CD14-positive monocyte (primary cell): Measurements from ENCODE around the gene CD80. TPM values are rescaled to one million over a fixed set of nuclear protein-coding genes. Genes with fewer than 3 reads are reported as not detected.

Experiments
- DNase-seq, 3 donors: peaks; one replicate each; pipeline ENCODE4 v3.0.0-alpha.2; 2011 to 2022
- H2AFZ ChIP-seq: 2 replicates; pipeline ENCODE4 v1.6.0; 2012; ENCODE audit warnings: mild to moderate bottlenecking, low read depth, low read length, inconsistent platforms; ENCODE audit not compliant: insufficient read depth, poor library complexity, severe bottlenecking
- H3K27ac ChIP-seq, 2 donors: 1 replicate in 1 of 2; 2 replicates in 1 of 2; pipeline ENCODE4 v1.5.1; 2012 to 2013; ENCODE audit warnings: low read length in 2 of 2, control low read depth in 1 of 2, inconsistent platforms in 1 of 2, low read depth in 1 of 2, mild to moderate bottlenecking in 1 of 2
- H3K27me3 ChIP-seq, 2 donors: one replicate each; pipeline versions ENCODE4 v1.6.0 to v1.6.1; 2011 to 2013; ENCODE audit warnings: low read length in 2 of 2; ENCODE audit not compliant: control insufficient read depth in 2 of 2, insufficient read depth in 2 of 2
- H3K36me3 ChIP-seq, 2 donors: replicated peaks in 1 of 2; 1 replicate in 1 of 2; 2 replicates in 1 of 2; pipeline versions ENCODE4 v1.5.1 to v1.6.1; 2012 to 2013; ENCODE audit warnings: low read length in 2 of 2, control low read depth in 1 of 2, inconsistent platforms in 1 of 2, mild to moderate bottlenecking in 1 of 2; ENCODE audit not compliant: insufficient read depth in 2 of 2, control insufficient read depth in 1 of 2
- H3K4me1 ChIP-seq, 2 donors: 1 replicate in 1 of 2; 2 replicates in 1 of 2; pipeline versions ENCODE4 v1.5.1 to v1.6.1; 2012 to 2013; ENCODE audit warnings: low read length in 2 of 2, control low read depth in 1 of 2, inconsistent platforms in 1 of 2, mild to moderate bottlenecking in 1 of 2, moderate library complexity in 1 of 2; ENCODE audit not compliant: insufficient read depth in 2 of 2, control insufficient read depth in 1 of 2
- H3K4me2 ChIP-seq: replicated peaks from 2 replicates; pipeline ENCODE3; 2012; ENCODE audit warnings: low read length, moderate library complexity, mild to moderate bottlenecking; ENCODE audit not compliant: poor library complexity, severe bottlenecking; ENCODE audit errors: extremely low read depth
- H3K4me3 ChIP-seq, 3 experiments: fragments of 200-600 bp in 1 of 3; sonication (generic) in 1 of 3; replicated peaks in 1 of 3; 1 replicate in 2 of 3; 2 replicates in 1 of 3; pipeline ENCODE4 v1.5.1; 2011 to 2013; ENCODE audit warnings: low read length in 3 of 3, mild to moderate bottlenecking in 3 of 3, control low read depth in 2 of 3, low read depth in 2 of 3, inconsistent platforms in 1 of 3, moderate library complexity in 1 of 3
- H3K79me2 ChIP-seq: 2 replicates; pipeline ENCODE4 v1.6.0; 2012; ENCODE audit warnings: mild to moderate bottlenecking, control low read depth, inconsistent platforms, low read length, moderate library complexity; ENCODE audit not compliant: insufficient read depth
- H3K9ac ChIP-seq: 2 replicates; pipeline ENCODE4 v1.6.0; 2017; ENCODE audit warnings: low read length, mild to moderate bottlenecking; ENCODE audit not compliant: insufficient read depth, poor library complexity, severe bottlenecking
- H3K9me3 ChIP-seq, 2 donors: replicated peaks in 1 of 2; 1 replicate in 1 of 2; 2 replicates in 1 of 2; pipeline versions ENCODE4 v1.5.1 to v1.6.1; 2012 to 2013; ENCODE audit warnings: low read length in 2 of 2, control low read depth in 1 of 2; ENCODE audit not compliant: control insufficient read depth in 1 of 2, insufficient read depth in 1 of 2
- H4K20me1 ChIP-seq: 2 replicates; pipeline ENCODE4 v1.6.0; 2012; ENCODE audit warnings: mild to moderate bottlenecking, low read length, control low read depth, moderate library complexity; ENCODE audit not compliant: insufficient read depth
- H3K27ac Mint-ChIP-seq, 7 donors: one replicate each; pipeline ENCODE4 v1.8.0; 2020; ENCODE audit warnings: mild to moderate bottlenecking in 7 of 7, mixed read lengths in 7 of 7, moderate library complexity in 6 of 7, inconsistent platforms in 2 of 7
- H3K27me3 Mint-ChIP-seq, 3 donors: one replicate each; pipeline ENCODE4 v1.8.0; 2021 to 2022; ENCODE audit warnings: low read depth in 3 of 3, mild to moderate bottlenecking in 3 of 3, mixed read lengths in 3 of 3, moderate library complexity in 3 of 3, inconsistent platforms in 1 of 3
- H3K36me3 Mint-ChIP-seq, 2 donors: one replicate each; pipeline ENCODE4 v1.8.0; 2020; ENCODE audit warnings: mixed read lengths in 2 of 2, inconsistent platforms in 1 of 2, mild to moderate bottlenecking in 1 of 2
- H3K4me1 Mint-ChIP-seq: one replicate; pipeline ENCODE4 v1.8.0; 2020; ENCODE audit warnings: mild to moderate bottlenecking, mixed read lengths
- H3K4me3 Mint-ChIP-seq, 2 donors: one replicate each; pipeline ENCODE4 v1.8.0; 2020; ENCODE audit warnings: mild to moderate bottlenecking in 2 of 2, mixed read lengths in 2 of 2, moderate library complexity in 1 of 2
- H3K9me3 Mint-ChIP-seq, 7 donors: one replicate each; pipeline ENCODE4 v1.8.0; 2020 to 2022; ENCODE audit warnings: mixed read lengths in 7 of 7, mild to moderate bottlenecking in 6 of 7, moderate library complexity in 6 of 7, inconsistent platforms in 2 of 7
- WGBS: methylation state at CpG from one replicate; pipeline ENCODE4 v1.1.5; 2013; ENCODE audit warnings: missing lambda C conversion rate; ENCODE audit not compliant: insufficient coverage; 5-methylcytosine and 5-hydroxymethylcytosine counted together
- intact Hi-C, 2 donors: fragments of 100-400 bp; cut with micrococcal nuclease; formaldehyde crosslinking; loops; one replicate each; pipeline versions ENCODE4 v1.15.0 to v1.15.1; 2023
- polyA plus RNA-seq, 3 donors: library from polyadenylated mRNA; depleted of rRNA in 1 of 3; unstranded in 2 of 3; stranded (reverse) in 1 of 3; fragments of 300-500 nt in 2 of 3; fragments of >200 nt in 1 of 3; fragmentation: Illumina TruSeq in 2 of 3; gene quantifications; 1 replicate in 2 of 3; 2 replicates in 1 of 3; pipeline ENCODE4 v1.2.3, GENCODE V29; 2012 to 2021
- TF ChIP-seq, protein P1 (sequence below): fragments of 200-600 bp; IDR thresholded peaks from one replicate; pipeline ENCODE4 v1.8.0; 2022; ENCODE audit warnings: antibody characterized with exemption, mild to moderate bottlenecking

CD80 gene
- polyA plus RNA-seq, 3 donors = 0.47 to 0.87 (median 0.47) TPM

DNA sequence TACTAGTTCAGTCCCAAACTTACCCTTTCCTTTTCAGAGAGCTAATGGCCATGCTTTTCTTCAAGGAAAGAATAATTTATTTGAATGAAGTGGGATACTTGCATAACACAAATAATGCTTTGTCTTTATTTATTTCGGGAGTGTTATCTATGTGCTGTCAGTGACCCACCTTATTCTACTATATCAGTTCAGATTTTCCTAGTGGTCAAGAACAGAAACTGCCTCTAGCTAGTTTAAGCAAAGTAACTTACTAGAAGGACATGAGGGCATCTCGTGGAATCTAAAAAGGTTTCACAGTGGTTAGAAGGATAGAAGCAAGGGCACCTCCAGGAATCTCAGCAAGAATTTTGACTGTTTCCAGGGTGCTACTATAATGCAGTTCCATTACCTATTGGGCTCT, 64.8 kb downstream of the CD80 start:
- intact Hi-C loops = no loop called here
- no peak for DNase-seq
- H3K27ac Mint-ChIP-seq = no peak overlapping the region
- no peaks in the 10 kb centered on the region for H3K9me3 Mint-ChIP-seq
- H3K4me2 ChIP-seq = no peak overlapping the region
- TF ChIP-seq, protein P1, sequence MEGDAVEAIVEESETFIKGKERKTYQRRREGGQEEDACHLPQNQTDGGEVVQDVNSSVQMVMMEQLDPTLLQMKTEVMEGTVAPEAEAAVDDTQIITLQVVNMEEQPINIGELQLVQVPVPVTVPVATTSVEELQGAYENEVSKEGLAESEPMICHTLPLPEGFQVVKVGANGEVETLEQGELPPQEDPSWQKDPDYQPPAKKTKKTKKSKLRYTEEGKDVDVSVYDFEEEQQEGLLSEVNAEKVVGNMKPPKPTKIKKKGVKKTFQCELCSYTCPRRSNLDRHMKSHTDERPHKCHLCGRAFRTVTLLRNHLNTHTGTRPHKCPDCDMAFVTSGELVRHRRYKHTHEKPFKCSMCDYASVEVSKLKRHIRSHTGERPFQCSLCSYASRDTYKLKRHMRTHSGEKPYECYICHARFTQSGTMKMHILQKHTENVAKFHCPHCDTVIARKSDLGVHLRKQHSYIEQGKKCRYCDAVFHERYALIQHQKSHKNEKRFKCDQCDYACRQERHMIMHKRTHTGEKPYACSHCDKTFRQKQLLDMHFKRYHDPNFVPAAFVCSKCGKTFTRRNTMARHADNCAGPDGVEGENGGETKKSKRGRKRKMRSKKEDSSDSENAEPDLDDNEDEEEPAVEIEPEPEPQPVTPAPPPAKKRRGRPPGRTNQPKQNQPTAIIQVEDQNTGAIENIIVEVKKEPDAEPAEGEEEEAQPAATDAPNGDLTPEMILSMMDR = peak; percentile 34
- no CpG with 5 or more reads among the region's 2 CpGs for WGBS
- H3K4me3 ChIP-seq = no peak overlapping the region
- peaks cover 2 to 3% (median 2%) of the 10 kb centered on the region in 3 donors for H3K27me3 Mint-ChIP-seq
- H3K79me2 ChIP-seq = peaks cover 18% of the 10 kb centered on the region
- no peak overlapping the region for H3K4me3 Mint-ChIP-seq
- H3K9ac ChIP-seq = no peak overlapping the region
- peaks cover 24 to 29% of the 10 kb centered on the region in 2 donors for H3K36me3 Mint-ChIP-seq
- H3K4me1 Mint-ChIP-seq = peaks cover 16% of the 10 kb centered on the region
- H2AFZ ChIP-seq = no peak overlapping the region
- H3K9me3 ChIP-seq = no peaks in the 10 kb centered on the region
- no peaks in the 10 kb centered on the region for H3K27me3 ChIP-seq
- H3K27ac ChIP-seq = no peak overlapping the region
- H3K4me1 ChIP-seq = peaks cover 13 to 16% of the 10 kb centered on the region in 2 donors
- H4K20me1 ChIP-seq = no peaks in the 10 kb centered on the region
- peaks cover 19 to 30% of the 10 kb centered on the region in 2 donors for H3K36me3 ChIP-seq

DNA sequence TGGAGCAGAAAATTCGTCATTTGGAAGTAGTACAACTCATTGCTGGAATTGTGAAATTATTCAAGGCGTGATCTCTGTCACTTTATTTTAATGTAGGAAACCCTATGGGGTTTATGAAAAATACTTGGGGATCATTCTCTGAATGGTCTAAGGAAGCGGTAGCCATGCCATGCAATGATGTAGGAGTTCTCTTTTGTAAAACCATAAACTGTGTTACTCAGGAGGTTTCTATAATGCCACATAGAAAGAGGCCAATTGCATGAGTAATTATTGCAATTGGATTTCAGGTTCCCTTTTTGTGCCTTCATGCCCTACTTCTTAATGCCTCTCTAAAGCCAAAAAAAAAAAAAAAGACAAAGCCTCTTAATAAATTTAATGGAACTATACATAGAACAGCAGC, 66.6 kb downstream of the CD80 start:
- no peak overlapping the region for H3K27ac Mint-ChIP-seq
- Histone ChIP-seq H3K36me3 (peaks cover 32 to 48% of the 10 kb centered on the region in 2 donors), H3K9me3 (no peaks in the 10 kb centered on the region), H3K27ac (no peak overlapping the region), H2AFZ (no peak overlapping the region), H4K20me1 (no peaks in the 10 kb centered on the region), H3K4me3 (no peak overlapping the region), H3K4me1 (peaks cover 3 to 6% of the 10 kb centered on the region in 2 donors), H3K79me2 (peaks cover 5% of the 10 kb centered on the region), H3K27me3 (no peaks in the 10 kb centered on the region), H3K9ac (no peak overlapping the region), H3K4me2 (no peak overlapping the region)
- peaks cover 9% of the 10 kb centered on the region for H3K4me1 Mint-ChIP-seq
- 100% methylated on average over 1 of the region's 3 CpGs for WGBS
- H3K27me3 Mint-ChIP-seq = peaks cover 0 to 2% (median 2%) of the 10 kb centered on the region in 3 donors
- no peak overlapping the region for H3K4me3 Mint-ChIP-seq
- H3K36me3 Mint-ChIP-seq = peaks cover 37 to 43% of the 10 kb centered on the region in 2 donors
- intact Hi-C loops = no loop called here
- no peak for DNase-seq
- TF ChIP-seq, protein P1 = no peak
- no peaks in the 10 kb centered on the region for H3K9me3 Mint-ChIP-seq
